GM23338 (cell line): ENCODE data around the gene WEE2. TPM values are rescaled to one million over a fixed set of nuclear protein-coding genes. Genes with fewer than 3 reads are reported as not detected.

Experiments
- ATAC-seq: fragments of 200-7000 bp; cut with Tn5 transposase; 3 replicates; pipeline ENCODE4 v1.9.1; 2020
- DNase-seq: peaks from one replicate; pipeline ENCODE4 v3.0.0-alpha.2; 2015; ENCODE audit warnings: low spot score
- H2AFZ ChIP-seq: fragments of 200-600 bp; sonication (generic); 2 replicates; pipeline ENCODE4 v1.8.0; 2016; ENCODE audit warnings: antibody characterized with exemption, mild to moderate bottlenecking, moderate library complexity
- H3F3A ChIP-seq: fragments of 200-600 bp; sonication (generic); replicated peaks from 2 replicates; pipeline ENCODE4 v1.8.0; 2017; ENCODE audit warnings: antibody characterized with exemption, mixed run types, low read depth
- H3K27ac ChIP-seq: fragments of 200-600 bp; sonication (generic); 2 replicates; pipeline ENCODE4 v1.6.1; 2016; ENCODE audit warnings: low read depth
- H3K27me3 ChIP-seq: fragments of 200-600 bp; sonication (generic); 2 replicates; pipeline ENCODE4 v1.8.0; 2016; ENCODE audit warnings: mild to moderate bottlenecking, mixed run types, moderate library complexity; ENCODE audit not compliant: insufficient read depth
- H3K36me3 ChIP-seq: fragments of 200-600 bp; sonication (generic); 2 replicates; pipeline ENCODE4 v1.8.0; 2016; ENCODE audit warnings: mild to moderate bottlenecking; ENCODE audit not compliant: insufficient read depth
- H3K4me1 ChIP-seq: fragments of 200-600 bp; sonication (generic); 2 replicates; pipeline ENCODE4 v1.8.0; 2016; ENCODE audit warnings: mild to moderate bottlenecking, moderate library complexity; ENCODE audit not compliant: insufficient read depth
- H3K4me2 ChIP-seq: fragments of 200-600 bp; sonication (generic); 2 replicates; pipeline ENCODE4 v1.7.1; 2017; ENCODE audit warnings: mixed run types
- H3K4me3 ChIP-seq: fragments of 200-600 bp; sonication (generic); 2 replicates; pipeline ENCODE4 v1.6.1; 2016; ENCODE audit warnings: mixed run types
- H3K79me2 ChIP-seq: fragments of 200-600 bp; sonication (generic); replicated peaks from 2 replicates; pipeline ENCODE4 v1.8.0; 2017; ENCODE audit warnings: mild to moderate bottlenecking; ENCODE audit not compliant: insufficient read depth
- H3K9me2 ChIP-seq: fragments of 200-600 bp; sonication (generic); 2 replicates; pipeline ENCODE4 v1.8.0; 2017; ENCODE audit not compliant: insufficient read depth
- H4K20me1 ChIP-seq: fragments of 200-600 bp; sonication (generic); replicated peaks from 2 replicates; pipeline ENCODE4 v1.8.0; 2017; ENCODE audit warnings: mild to moderate bottlenecking; ENCODE audit not compliant: insufficient read depth
- H3K27ac Mint-ChIP-seq: 2 replicates; pipeline ENCODE4 v1.8.0; 2020; ENCODE audit warnings: inconsistent platforms, mild to moderate bottlenecking, moderate library complexity, mixed read lengths
- H3K27me3 Mint-ChIP-seq: 3 replicates; pipeline ENCODE4 v1.8.0; 2022; ENCODE audit warnings: low read depth, mild to moderate bottlenecking, moderate library complexity, mixed read lengths, inconsistent platforms; ENCODE audit not compliant: insufficient read depth, poor library complexity
- H3K36me3 Mint-ChIP-seq: 3 replicates; pipeline ENCODE4 v1.8.0; 2021; ENCODE audit warnings: low read depth, mild to moderate bottlenecking, inconsistent platforms, moderate library complexity, mixed read lengths
- H3K4me1 Mint-ChIP-seq: 3 replicates; pipeline ENCODE4 v1.8.0; 2020; ENCODE audit warnings: mild to moderate bottlenecking, inconsistent platforms, mixed read lengths
- H3K4me3 Mint-ChIP-seq: 3 replicates; pipeline ENCODE4 v1.8.0; 2021; ENCODE audit warnings: moderate library complexity, mild to moderate bottlenecking, inconsistent platforms, mixed read lengths
- H3K9me3 Mint-ChIP-seq: 3 replicates; pipeline ENCODE4 v1.8.0; 2020; ENCODE audit warnings: moderate library complexity, mild to moderate bottlenecking, inconsistent platforms, mixed read lengths
- CREB1 ChIP-seq: fragments of 250-450 bp; sonication (Bioruptor Pico); IDR thresholded peaks from 2 replicates; pipeline ENCODE4 v1.5.0; 2020; ENCODE audit warnings: low read depth, mild to moderate bottlenecking, moderate library complexity
- CTCF ChIP-seq, 2 experiments: fragments of 200-600 bp in 1 of 2; sonication (generic) in 1 of 2; conservative IDR thresholded peaks; 2 replicates each; pipeline versions ENCODE4 v1.5.1 to v1.6.1; 2016 to 2017; ENCODE audit warnings: antibody characterized with exemption in 2 of 2, low read depth in 2 of 2, mild to moderate bottlenecking in 2 of 2, moderate library complexity in 1 of 2
- EZH2 ChIP-seq: fragments of 200-600 bp; sonication (generic); IDR thresholded peaks from one replicate; pipeline ENCODE4 v1.8.0; 2017; ENCODE audit warnings: antibody characterized with exemption, mild to moderate bottlenecking, low read depth; ENCODE audit not compliant: unreplicated experiment
- EZH2phosphoT487 ChIP-seq: fragments of 200-600 bp; sonication (generic); IDR thresholded peaks from one replicate; pipeline ENCODE4 v1.8.1; 2018; ENCODE audit warnings: antibody characterized with exemption; ENCODE audit not compliant: unreplicated experiment
- JUNB ChIP-seq: IDR thresholded peaks from one replicate; pipeline ENCODE4 v1.6.1; 2016; ENCODE audit warnings: antibody characterized with exemption; ENCODE audit not compliant: unreplicated experiment
- POLR2AphosphoS5 ChIP-seq: IDR thresholded peaks from 2 replicates; pipeline ENCODE4 v1.6.1; 2016; ENCODE audit warnings: antibody characterized with exemption, low read depth
- REST ChIP-seq: IDR thresholded peaks from one replicate; pipeline ENCODE4 v1.6.1; 2018; ENCODE audit warnings: antibody characterized with exemption; ENCODE audit not compliant: unreplicated experiment
- STAT1 ChIP-seq: IDR thresholded peaks from one replicate; pipeline ENCODE4 v1.6.1; 2016; ENCODE audit warnings: antibody characterized with exemption; ENCODE audit not compliant: unreplicated experiment
- ZNF331 ChIP-seq: fragments of 250-450 bp; sonication (Bioruptor Pico); IDR thresholded peaks from 2 replicates; pipeline ENCODE4 v1.5.0; 2020; ENCODE audit warnings: low read depth, mild to moderate bottlenecking, moderate library complexity
- polyA plus RNA-seq: library from polyadenylated mRNA; unstranded; fragments of >200 nt; fragmentation: Nextera tagmentation; extraction: Ambion mirVana; gene quantifications from 2 replicates; pipeline ENCODE4 v1.2.1, GENCODE V29; 2016
- total RNA-seq: library from RNA; depleted of rRNA; stranded (reverse); fragments of >200 nt; shearing (Covaris generic); gene quantifications from 2 replicates; pipeline ENCODE4 v1.2.3, GENCODE V29; 2014

WEE2 gene
- total and polyA plus RNA-seq, 2 experiments from 2014 or later = not detected

- no peak for DNase-seq
- H3K27ac ChIP-seq = no peak overlapping the region
- no peak overlapping the region for H3K4me2 ChIP-seq
- TF ChIP-seq CREB1 (CRISPR knock-in tag) = no peak
- no peak for TF ChIP-seq CTCF (conservative IDR thresholded peaks at IDR 0.05; ENCODE audit: low read depth in 2 of 2)
- TF ChIP-seq ZNF331 = no peak
- Mint-ChIP-seq H3K4me3 (no peak overlapping the region), H3K27ac (no peak overlapping the region), H3K36me3 (peaks cover 27% of the 10 kb centered on the region), H3K9me3 (no peaks in the 10 kb centered on the region), H3K4me1 (peaks cover 5% of the 10 kb centered on the region; the same call in 2 of the 3 replicates), H3K27me3 (peaks cover 4% of the 10 kb centered on the region)
- H3K4me3 ChIP-seq = no peak overlapping the region
- peaks cover 21% of the 10 kb centered on the region for H3K36me3 ChIP-seq
- no peaks in the 10 kb centered on the region for H3K9me2 ChIP-seq
- H3K4me1 ChIP-seq = no peaks in the 10 kb centered on the region; the same call in 1 of the 2 replicates
- H3K27me3 ChIP-seq = no peaks in the 10 kb centered on the region
- H3F3A ChIP-seq = no peaks in the 10 kb centered on the region
- ATAC-seq = no peak
- no peaks in the 10 kb centered on the region for H3K79me2 ChIP-seq
- no peaks in the 10 kb centered on the region for H4K20me1 ChIP-seq
- no peak overlapping the region for H2AFZ ChIP-seq
Measured at GRCh38 chr7:141659501-141659900, 48.7 kb upstream of the WEE2 start.

- Histone ChIP-seq H4K20me1 (no peaks in the 10 kb centered on the region), H3K27ac (0 out of 2 replicates have a peak overlapping the region, but pooled peaks have one; percentile 30), H3K9me2 (no peaks in the 10 kb centered on the region), H3F3A (no peaks in the 10 kb centered on the region), H3K4me3 (no peak overlapping the region), H2AFZ (no peak overlapping the region), H3K79me2 (no peaks in the 10 kb centered on the region), H3K27me3 (no peaks in the 10 kb centered on the region), H3K4me1 (no peaks in the 10 kb centered on the region; the same call in 1 of the 2 replicates), H3K36me3 (peaks cover 21% of the 10 kb centered on the region), H3K4me2 (no peak overlapping the region)
- H3K9me3 Mint-ChIP-seq = no peaks in the 10 kb centered on the region
- H3K36me3 Mint-ChIP-seq = peaks cover 27% of the 10 kb centered on the region
- DNase-seq = no peak
- H3K4me1 Mint-ChIP-seq = no peaks in the 10 kb centered on the region
- ATAC-seq = no peak
- H3K27ac Mint-ChIP-seq = no peak overlapping the region
- no peak overlapping the region for H3K4me3 Mint-ChIP-seq
- peaks cover 2% of the 10 kb centered on the region for H3K27me3 Mint-ChIP-seq
- TF ChIP-seq POLR2AphosphoS5 (no peak), ZNF331 (no peak), STAT1 (no peak), REST (no peak), JUNB (no peak), CREB1 (CRISPR knock-in tag) (no peak), CTCF (conservative IDR thresholded peaks at IDR 0.05; ENCODE audit: low read depth in 2 of 2) (no peak), EZH2phosphoT487 (no peak), EZH2 (no peak)
Measured at GRCh38 chr7:141660259-141660658, 47.9 kb upstream of the WEE2 start.
